IMR-90 (cell line): ENCODE results near the gene FBN1.

Experiments
- BHLHE40 ChIP-seq: fragments of 150-350 bp; IDR thresholded peaks from 2 replicates; pipeline ENCODE4 v1.6.1; 2016; ENCODE audit warnings: mild to moderate bottlenecking, low read depth, low read length
- CEBPB ChIP-seq: IDR thresholded peaks from 2 replicates; pipeline ENCODE4 v1.6.1; 2012; ENCODE audit warnings: low read depth, low read length, improper control_type of control experiment
- CHD1 ChIP-seq: IDR thresholded peaks from 2 replicates; pipeline ENCODE4 v1.6.1; 2012; ENCODE audit warnings: low read depth, low read length, improper control_type of control experiment
- CTCF ChIP-seq: conservative IDR thresholded peaks from 2 replicates; pipeline ENCODE4 v1.5.1; 2012; ENCODE audit warnings: mild to moderate bottlenecking, low read depth, low read length, improper control_type of control experiment
- ELK1 ChIP-seq: fragments of 150-350 bp; IDR thresholded peaks from 2 replicates; pipeline ENCODE4 v1.6.1; 2016; ENCODE audit warnings: low read depth, mild to moderate bottlenecking, low read length, moderate library complexity, borderline replicate concordance
- FOS ChIP-seq: fragments of 150-350 bp; IDR thresholded peaks from 2 replicates; pipeline ENCODE4 v1.6.1; 2016; ENCODE audit warnings: low read depth, low read length
- MAFK ChIP-seq: IDR thresholded peaks from 2 replicates; pipeline ENCODE4 v1.6.1; 2012; ENCODE audit warnings: low read depth, low read length, improper control_type of control experiment
- MXI1 ChIP-seq: IDR thresholded peaks from 2 replicates; pipeline ENCODE4 v1.6.1; 2012; ENCODE audit warnings: low read depth, mild to moderate bottlenecking, low read length, moderate library complexity, borderline replicate concordance
- POLR2A ChIP-seq: IDR thresholded peaks from 2 replicates; pipeline ENCODE4 v1.6.1; 2012; ENCODE audit warnings: mild to moderate bottlenecking, low read depth, low read length
- RAD21 ChIP-seq: IDR thresholded peaks from 2 replicates; pipeline ENCODE4 v1.6.1; 2012; ENCODE audit warnings: low read length, improper control_type of control experiment
- RCOR1 ChIP-seq: IDR thresholded peaks from 2 replicates; pipeline ENCODE4 v1.6.1; 2012; ENCODE audit warnings: mild to moderate bottlenecking, low read length, improper control_type of control experiment; ENCODE audit not compliant: insufficient replicate concordance
- RFX5 ChIP-seq: IDR thresholded peaks from 2 replicates; pipeline ENCODE4 v1.8.0; 2012; ENCODE audit warnings: low read depth, mild to moderate bottlenecking, low read length, moderate library complexity
- SMC3 ChIP-seq: fragments of 150-350 bp; IDR thresholded peaks from 2 replicates; pipeline ENCODE4 v1.6.1; 2016; ENCODE audit warnings: low read depth, mild to moderate bottlenecking, antibody characterized with exemption, low read length, moderate library complexity
- USF2 ChIP-seq: fragments of 150-350 bp; IDR thresholded peaks from 2 replicates; pipeline ENCODE4 v1.6.1; 2017; ENCODE audit warnings: mild to moderate bottlenecking, antibody characterized with exemption, low read length, low read depth

DNA sequence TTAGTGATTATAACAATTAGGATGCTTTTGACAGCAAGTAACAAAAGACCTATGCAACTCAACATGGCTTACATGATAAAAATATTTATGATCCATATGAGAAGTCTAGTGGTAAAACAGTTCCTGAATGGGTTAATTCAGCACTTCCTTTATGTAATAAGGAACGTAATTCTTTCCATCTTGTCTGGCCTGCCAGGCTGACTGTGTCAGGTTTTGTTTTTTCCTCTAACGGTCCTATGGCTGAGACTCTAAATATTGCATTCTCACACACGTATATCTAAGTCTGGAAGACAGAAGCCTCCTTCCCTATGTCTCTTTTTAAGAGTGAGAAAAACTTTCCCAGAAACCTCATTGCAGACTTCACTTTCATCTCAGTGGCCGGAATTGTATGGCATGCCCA is 263.6 kb downstream of the FBN1 start:
- TF ChIP-seq CTCF (no peak), RCOR1 (no peak), POLR2A (no peak), USF2 (no peak), CEBPB (no peak), SMC3 (no peak), MAFK (no peak), RAD21 (no peak), RFX5 (no peak), MXI1 (no peak), BHLHE40 (no peak), CHD1 (no peak), FOS (no peak), ELK1 (no peak)
